ENCODE measurements around the gene CNOT6.
"Not testable (repeated sequence)": the region's sequence is repeated elsewhere in the genome, so short reads cannot be mapped to it uniquely, and the experiment has no call there.

CNOT6 gene

GRCh38 chr5:180494060-180494509 is at the start of gene CNOT6:
Gene CNOT6 (plus strand): TSS chr5:180494379. CDS start chr5:180529277, 34,898 bp downstream.
- DNase-seq: peak; percentile 71

- no peak for DNase-seq
Measured at GRCh38 chr5:180454752-180455151, 39.4 kb upstream of the CNOT6 start.

GRCh38 chr5:180455872-180456271 is 38.3 kb upstream of the CNOT6 start:
- DNase-seq: no peak

- DNase-seq: no peak
Measured at GRCh38 chr5:180456792-180457191, 37.4 kb upstream of the CNOT6 start.

- not testable (repeated sequence) for DNase-seq
Measured at GRCh38 chr5:180458852-180459673, 35.1 kb upstream of the CNOT6 start.

- not testable (repeated sequence) for DNase-seq
Measured at GRCh38 chr5:180459674-180460142, 34.5 kb upstream of the CNOT6 start.

- DNase-seq: no peak
Measured at GRCh38 chr5:180460834-180461233, 33.3 kb upstream of the CNOT6 start.

GRCh38 chr5:180461303-180461702 is 32.9 kb upstream of the CNOT6 start:
- DNase-seq: no peak

- no peak for DNase-seq
Measured at GRCh38 chr5:180463216-180463900, 30.8 kb upstream of the CNOT6 start.

GRCh38 chr5:180463916-180464602 is 30.1 kb upstream of the CNOT6 start:
- DNase-seq: no peak

GRCh38 chr5:180464603-180464970 is 29.6 kb upstream of the CNOT6 start:
- no peak for DNase-seq

- not testable (repeated sequence) for DNase-seq
Measured at GRCh38 chr5:180465052-180465451, 29.1 kb upstream of the CNOT6 start.

- DNase-seq: no peak
Measured at GRCh38 chr5:180466316-180466715, 27.9 kb upstream of the CNOT6 start.

- DNase-seq: no peak
Measured at GRCh38 chr5:180467028-180467975, 26.9 kb upstream of the CNOT6 start.

GRCh38 chr5:180467989-180468731 is 26.0 kb upstream of the CNOT6 start:
- DNase-seq: no peak

- DNase-seq: no peak
Measured at GRCh38 chr5:180468732-180469585, 25.2 kb upstream of the CNOT6 start.

- no peak for DNase-seq
Measured at GRCh38 chr5:180469586-180469865, 24.7 kb upstream of the CNOT6 start.

GRCh38 chr5:180469866-180470265 is 24.3 kb upstream of the CNOT6 start:
- no peak for DNase-seq

- no peak for DNase-seq
Measured at GRCh38 chr5:180470361-180470760, 23.8 kb upstream of the CNOT6 start.

- no peak for DNase-seq
Measured at GRCh38 chr5:180470966-180471582, 23.1 kb upstream of the CNOT6 start.
